GM23248 (cell line): Measurements from ENCODE around the gene MACROD2.

Experiments used
- EZH2 ChIP-seq: fragments of 200-600 bp; sonication (generic); IDR thresholded peaks from 2 replicates; pipeline ENCODE4 v1.6.1; 2018; ENCODE audit warnings: antibody characterized with exemption, mild to moderate bottlenecking; ENCODE audit not compliant: insufficient read depth, poor library complexity, severe bottlenecking
- EZH2phosphoT487 ChIP-seq: fragments of 200-600 bp; sonication (generic); IDR thresholded peaks from 2 replicates; pipeline ENCODE4 v1.6.1; 2018; ENCODE audit warnings: antibody characterized with exemption, moderate library complexity, mild to moderate bottlenecking, low read depth; ENCODE audit not compliant: insufficient read depth

- no peak for TF ChIP-seq EZH2
- TF ChIP-seq EZH2phosphoT487: no peak
Observed at GRCh38 chr20:15675061-15675514, 1679.8 kb downstream of the MACROD2 start.
